ENCODE data around the gene TRMT61B.

The TRMT61B gene

DNA sequence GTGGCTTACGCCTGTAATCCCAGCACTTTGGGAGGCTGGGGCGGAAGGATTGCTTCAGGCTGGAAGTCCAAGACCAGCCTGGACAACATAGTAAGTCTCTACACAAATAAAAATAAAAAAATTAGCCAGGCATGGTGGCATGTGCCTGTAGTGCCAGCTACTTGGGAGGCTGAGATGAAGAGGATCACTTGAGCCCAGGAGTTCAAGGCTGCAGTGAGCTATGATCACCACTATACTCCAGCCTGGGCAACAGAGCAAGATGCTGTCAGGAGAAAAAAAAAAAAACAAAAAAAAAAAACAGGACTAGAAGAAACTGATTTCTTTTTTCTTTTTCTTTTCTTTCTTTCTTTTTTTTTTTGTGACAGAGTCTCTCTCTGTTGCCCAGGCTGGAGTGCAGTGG lies 45.9 kb downstream of the TRMT61B start:
- no peak overlapping the region for H3K4me3 ChIP-seq (ENCODE audit: insufficient read depth, low read length, poor library complexity, severe bottlenecking)
- H3K79me2 ChIP-seq (ENCODE audit: insufficient read depth, low read length), result no peaks in the 10 kb centered on the region
- no peaks in the 10 kb centered on the region for H3K36me3 ChIP-seq (ENCODE audit: low read length)
- H4K20me1 ChIP-seq (ENCODE audit: low read depth, low read length), result no peaks in the 10 kb centered on the region; the same call in 1 of the 2 replicates
- 0 out of 2 replicates have a peak, but pooled peaks cover 3% of the 10 kb centered on the region for H3F3A ChIP-seq (ENCODE audit: insufficient read depth)
- no peak overlapping the region for H3K9ac ChIP-seq (ENCODE audit: low read length)
- H3K9me3 ChIP-seq (ENCODE audit: insufficient read depth, low read length), result no peaks in the 10 kb centered on the region
- no peak for TF ChIP-seq EZH2phosphoT487 (conservative IDR thresholded peaks at IDR 0.05; ENCODE audit: low read length)
- TF ChIP-seq, protein P1, sequence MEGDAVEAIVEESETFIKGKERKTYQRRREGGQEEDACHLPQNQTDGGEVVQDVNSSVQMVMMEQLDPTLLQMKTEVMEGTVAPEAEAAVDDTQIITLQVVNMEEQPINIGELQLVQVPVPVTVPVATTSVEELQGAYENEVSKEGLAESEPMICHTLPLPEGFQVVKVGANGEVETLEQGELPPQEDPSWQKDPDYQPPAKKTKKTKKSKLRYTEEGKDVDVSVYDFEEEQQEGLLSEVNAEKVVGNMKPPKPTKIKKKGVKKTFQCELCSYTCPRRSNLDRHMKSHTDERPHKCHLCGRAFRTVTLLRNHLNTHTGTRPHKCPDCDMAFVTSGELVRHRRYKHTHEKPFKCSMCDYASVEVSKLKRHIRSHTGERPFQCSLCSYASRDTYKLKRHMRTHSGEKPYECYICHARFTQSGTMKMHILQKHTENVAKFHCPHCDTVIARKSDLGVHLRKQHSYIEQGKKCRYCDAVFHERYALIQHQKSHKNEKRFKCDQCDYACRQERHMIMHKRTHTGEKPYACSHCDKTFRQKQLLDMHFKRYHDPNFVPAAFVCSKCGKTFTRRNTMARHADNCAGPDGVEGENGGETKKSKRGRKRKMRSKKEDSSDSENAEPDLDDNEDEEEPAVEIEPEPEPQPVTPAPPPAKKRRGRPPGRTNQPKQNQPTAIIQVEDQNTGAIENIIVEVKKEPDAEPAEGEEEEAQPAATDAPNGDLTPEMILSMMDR (IDR thresholded peaks at IDR 0.05; ENCODE audit: insufficient read depth, low read length, poor library complexity, severe bottlenecking), result no peak
- no peak overlapping the region for H3K27ac ChIP-seq (ENCODE audit: low read depth, low read length)
- no peak overlapping the region for H3K4me2 ChIP-seq (ENCODE audit: low read depth, low read length, poor library complexity, severe bottlenecking)
- H3K9me2 ChIP-seq (replicated peaks; ENCODE audit: insufficient read depth, low read length), result no peaks in the 10 kb centered on the region
- H2AFZ ChIP-seq (ENCODE audit: low read depth, low read length, severe bottlenecking), result no peak overlapping the region
- no peaks in the 10 kb centered on the region for H3K27me3 ChIP-seq (ENCODE audit: low read length)

DNA sequence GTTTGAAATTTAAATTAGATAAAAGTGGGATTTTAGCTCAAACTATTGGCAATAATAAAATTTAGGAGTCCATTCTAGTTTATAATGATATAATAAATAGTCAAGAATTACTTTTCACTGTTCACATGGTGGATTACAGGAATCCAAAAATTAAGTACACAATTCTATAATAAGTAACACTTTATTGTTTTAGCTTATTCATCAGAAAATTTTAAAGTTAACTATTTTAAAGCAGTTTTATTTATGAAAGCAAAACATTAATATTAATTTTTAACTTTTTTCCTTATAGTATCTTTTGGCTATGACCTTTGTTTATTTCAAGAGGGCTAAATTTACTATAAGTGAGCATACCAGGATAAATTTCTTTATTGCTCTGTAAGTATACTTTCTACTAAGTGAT lies 48.1 kb downstream of the TRMT61B start:
- Histone ChIP-seq H4K20me1 (ENCODE audit: low read depth, low read length) (no peaks in the 10 kb centered on the region; the same call in 1 of the 2 replicates), H3K4me3 (ENCODE audit: insufficient read depth, low read length, poor library complexity, severe bottlenecking) (no peak overlapping the region), H3K9me2 (replicated peaks; ENCODE audit: insufficient read depth, low read length) (no peaks in the 10 kb centered on the region), H3K27ac (ENCODE audit: low read depth, low read length) (no peak overlapping the region), H3K9me3 (ENCODE audit: insufficient read depth, low read length) (no peaks in the 10 kb centered on the region), H2AFZ (ENCODE audit: low read depth, low read length, severe bottlenecking) (no peak overlapping the region), H3K79me2 (ENCODE audit: insufficient read depth, low read length) (no peaks in the 10 kb centered on the region), H3K9ac (ENCODE audit: low read length) (no peak overlapping the region), H3K4me2 (ENCODE audit: low read depth, low read length, poor library complexity, severe bottlenecking) (no peak overlapping the region), H3F3A (ENCODE audit: insufficient read depth) (0 out of 2 replicates have a peak, but pooled peaks cover 3% of the 10 kb centered on the region), H3K27me3 (ENCODE audit: low read length) (no peaks in the 10 kb centered on the region), H3K36me3 (ENCODE audit: low read length) (no peaks in the 10 kb centered on the region)
- TF ChIP-seq, protein P1 (IDR thresholded peaks at IDR 0.05; ENCODE audit: insufficient read depth, low read length, poor library complexity, severe bottlenecking), result no peak

DNA sequence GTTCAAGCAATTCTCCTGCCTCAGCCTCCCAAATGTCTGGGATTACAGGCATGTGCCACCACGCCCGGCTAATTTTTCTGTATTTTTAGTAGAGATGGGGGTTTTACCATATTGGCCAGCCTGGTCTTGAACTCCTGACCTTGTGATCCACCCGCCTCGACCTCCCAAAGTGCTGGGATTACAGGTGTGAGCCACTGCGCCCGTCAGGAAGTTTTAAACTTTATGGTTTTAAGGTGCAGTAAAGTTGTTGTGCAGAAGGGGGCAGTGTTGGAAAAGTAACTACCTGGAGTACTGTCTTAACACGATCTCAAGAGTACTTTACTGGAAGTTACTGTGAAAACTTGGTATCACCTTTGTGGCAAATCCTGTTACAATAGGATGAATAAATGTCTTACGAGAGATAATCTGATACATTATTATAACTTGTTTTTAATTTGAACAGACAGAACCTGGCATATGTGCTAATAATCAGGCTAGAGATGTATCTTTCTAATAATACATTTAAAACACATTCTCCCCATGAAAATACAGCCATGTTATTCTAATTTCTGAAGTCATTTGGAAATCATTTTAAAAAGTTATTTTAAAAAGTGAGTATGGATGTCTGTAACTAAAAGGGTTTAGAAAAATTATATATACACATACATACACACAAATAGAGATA lies 48.7 kb downstream of the TRMT61B start:
- Histone ChIP-seq H3K9me2 (replicated peaks; ENCODE audit: insufficient read depth, low read length) (no peaks in the 10 kb centered on the region), H3K79me2 (ENCODE audit: insufficient read depth, low read length) (no peaks in the 10 kb centered on the region), H2AFZ (ENCODE audit: low read depth, low read length, severe bottlenecking) (no peak overlapping the region), H3F3A (ENCODE audit: insufficient read depth) (0 out of 2 replicates have a peak, but pooled peaks cover 3% of the 10 kb centered on the region), H3K9ac (ENCODE audit: low read length) (no peak overlapping the region), H3K27me3 (ENCODE audit: low read length) (no peaks in the 10 kb centered on the region), H3K27ac (ENCODE audit: low read depth, low read length) (no peak overlapping the region), H3K9me3 (ENCODE audit: insufficient read depth, low read length) (no peaks in the 10 kb centered on the region), H3K4me2 (ENCODE audit: low read depth, low read length, poor library complexity, severe bottlenecking) (no peak overlapping the region), H4K20me1 (ENCODE audit: low read depth, low read length) (no peaks in the 10 kb centered on the region; the same call in 1 of the 2 replicates), H3K4me3 (ENCODE audit: insufficient read depth, low read length, poor library complexity, severe bottlenecking) (no peak overlapping the region), H3K36me3 (ENCODE audit: low read length) (no peaks in the 10 kb centered on the region)
- no peak for TF ChIP-seq EZH2phosphoT487 (conservative IDR thresholded peaks at IDR 0.05; ENCODE audit: low read length)
- TF ChIP-seq, protein P1 (IDR thresholded peaks at IDR 0.05; ENCODE audit: insufficient read depth, low read length, poor library complexity, severe bottlenecking), result peak; percentile 31
